T-helper 17 cell (primary cell): Measurements from ENCODE around the gene TRIM23. TPM values are rescaled to one million over a fixed set of nuclear protein-coding genes. Genes with fewer than 3 reads are reported as not detected.
A peak's percentile ranks its signal among the peaks of the same experiment; 100 is the strongest.
"Not testable (repeated sequence)": the region's sequence is repeated elsewhere in the genome, so short reads cannot be mapped to it uniquely, and the experiment has no call there.

Experiments used
- ATAC-seq: fragments of 150-1000 bp; cut with Tn5 transposase; 2 replicates; pipeline ENCODE4 v1.10.0; 2021; ENCODE audit warnings: mild to moderate bottlenecking, moderate library complexity
- DNase-seq, 3 donors: peaks; one replicate each; pipeline versions ENCODE4 v3.0.0 to v3.0.0-alpha.2; 2020 to 2021
- H3K9me3 ChIP-seq: one replicate; pipeline ENCODE4 v1.7.0; 2013; ENCODE audit warnings: low read length, mild to moderate bottlenecking; ENCODE audit not compliant: control insufficient read depth, poor library complexity, severe bottlenecking
- H3K27ac Mint-ChIP-seq: one replicate; pipeline ENCODE4 v1.8.0; 2022; ENCODE audit warnings: mild to moderate bottlenecking, moderate library complexity, mixed read lengths
- H3K27me3 Mint-ChIP-seq: one replicate; pipeline ENCODE4 v1.8.0; 2022; ENCODE audit warnings: mixed read lengths
- H3K36me3 Mint-ChIP-seq: one replicate; pipeline ENCODE4 v1.8.0; 2022; ENCODE audit warnings: low read depth, mixed read lengths
- H3K4me1 Mint-ChIP-seq: one replicate; pipeline ENCODE4 v1.8.0; 2022; ENCODE audit warnings: mild to moderate bottlenecking, mixed read lengths
- H3K4me3 Mint-ChIP-seq: one replicate; pipeline ENCODE4 v1.8.0; 2022; ENCODE audit warnings: mild to moderate bottlenecking, moderate library complexity, mixed read lengths
- total RNA-seq, 4 donors: library from RNA in 2 of 4; stranded (reverse) in 2 of 4; gene quantifications; one replicate each; pipeline ENCODE4 v1.2.3 and lab custom pipeline; 2022 to 2026

The TRIM23 gene
- total RNA-seq, 2 donors from 2014 or later, result 15.2 to 18.4 TPM

- ATAC-seq, DNase-seq, H3K9me3 ChIP-seq, H3K27ac Mint-ChIP-seq, H3K27me3 Mint-ChIP-seq, H3K36me3 Mint-ChIP-seq: not testable (repeated sequence)
- Mint-ChIP-seq H3K4me3 (peak overlapping the region; percentile 98), H3K4me1 (peaks cover 30% of the 10 kb centered on the region)
Measured at GRCh38 chr5:65621961-65622360, 2.2 kb downstream of the TRIM23 start.

DNA sequence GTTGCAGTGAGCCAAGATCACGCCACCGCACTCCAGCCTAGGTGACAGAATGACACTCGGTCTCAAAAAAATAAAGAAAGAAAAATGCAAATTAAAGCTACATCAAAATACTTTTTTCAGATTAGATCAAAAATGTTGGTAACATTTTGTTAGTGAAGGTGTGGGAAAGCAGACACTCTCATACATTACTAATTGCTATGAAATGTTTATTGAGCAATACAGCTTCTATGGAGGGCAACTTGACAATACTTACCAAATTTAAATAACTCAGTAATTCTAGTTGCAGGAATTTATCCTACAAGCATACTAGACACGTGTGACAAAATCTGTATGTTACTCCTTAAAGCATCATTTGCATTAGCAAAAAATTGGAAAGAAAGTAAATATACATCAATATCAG lies 4.1 kb downstream of the TRIM23 start:
- ATAC-seq, result no peak
- H3K36me3 Mint-ChIP-seq, result no peaks in the 10 kb centered on the region
- no peak for DNase-seq
- no peak overlapping the region for H3K4me3 Mint-ChIP-seq
- no peaks in the 10 kb centered on the region for H3K27me3 Mint-ChIP-seq
- no peaks in the 10 kb centered on the region for H3K9me3 ChIP-seq
- H3K4me1 Mint-ChIP-seq, result peaks cover 26% of the 10 kb centered on the region
- no peak overlapping the region for H3K27ac Mint-ChIP-seq

- Mint-ChIP-seq H3K36me3 (peaks cover 19% of the 10 kb centered on the region), H3K27ac (no peak overlapping the region), H3K27me3 (no peaks in the 10 kb centered on the region), H3K4me3 (no peak overlapping the region), H3K4me1 (peaks cover 15% of the 10 kb centered on the region)
- H3K9me3 ChIP-seq, result no peaks in the 10 kb centered on the region
- DNase-seq (no peak), ATAC-seq (no peak)
Measured at GRCh38 chr5:65612298-65612907, 11.7 kb downstream of the TRIM23 start.

GRCh38 chr5:65611524-65611923 lies 12.6 kb downstream of the TRIM23 start:
- no peaks in the 10 kb centered on the region for H3K27me3 Mint-ChIP-seq
- no peak overlapping the region for H3K27ac Mint-ChIP-seq
- H3K9me3 ChIP-seq, result no peaks in the 10 kb centered on the region
- no peak overlapping the region for H3K4me3 Mint-ChIP-seq
- ATAC-seq (no peak), DNase-seq (no peak)
- H3K4me1 Mint-ChIP-seq, result peaks cover 16% of the 10 kb centered on the region
- peaks cover 23% of the 10 kb centered on the region for H3K36me3 Mint-ChIP-seq

DNA sequence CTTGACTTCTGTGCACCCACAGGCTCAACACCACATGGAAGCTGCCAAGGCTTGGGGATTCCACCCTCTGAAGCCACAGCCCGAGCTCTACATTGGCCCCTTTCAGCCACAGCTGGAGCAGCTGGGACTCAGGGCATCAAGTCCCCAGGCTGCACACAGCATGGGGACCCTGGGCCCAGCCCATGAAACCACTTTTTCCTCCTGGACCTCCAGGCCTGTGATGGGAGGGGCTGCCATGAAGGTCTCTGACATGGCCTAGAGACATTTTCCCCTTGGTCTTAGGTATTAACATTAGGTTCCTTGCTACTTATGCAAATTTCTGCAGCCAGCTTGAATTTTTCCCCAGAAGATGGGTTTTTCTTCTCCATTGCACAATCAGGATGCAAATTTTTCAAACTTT lies 22.4 kb downstream of the TRIM23 start:
- H3K4me3 Mint-ChIP-seq, H3K27ac Mint-ChIP-seq, H3K9me3 ChIP-seq, ATAC-seq, DNase-seq, H3K27me3 Mint-ChIP-seq: not testable (repeated sequence)
- Mint-ChIP-seq H3K36me3 (peaks cover 12% of the 10 kb centered on the region), H3K4me1 (peaks cover 10% of the 10 kb centered on the region)

DNA sequence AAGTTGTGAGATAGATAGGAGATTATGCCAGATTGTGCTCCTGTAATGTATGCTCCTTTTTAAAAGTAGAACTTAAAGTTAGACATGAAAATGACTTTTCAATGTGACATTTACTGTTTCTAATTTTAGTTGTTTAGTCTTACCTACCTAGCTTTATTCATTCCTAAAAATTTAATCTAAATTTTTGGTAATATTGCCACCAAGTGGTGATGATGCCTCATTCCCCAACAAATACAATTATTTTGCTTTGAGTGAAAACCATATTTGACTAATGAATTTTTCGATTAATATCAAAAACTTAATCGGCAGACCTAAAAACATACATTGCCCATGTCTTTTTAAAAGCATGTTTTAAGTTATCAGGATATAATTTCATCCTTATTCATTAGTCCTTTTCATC lies 35.4 kb downstream of the TRIM23 start:
- no peak overlapping the region for H3K27ac Mint-ChIP-seq
- ATAC-seq (no peak), DNase-seq (no peak)
- no peaks in the 10 kb centered on the region for H3K27me3 Mint-ChIP-seq
- H3K4me3 Mint-ChIP-seq, result no peak overlapping the region
- peaks cover 4% of the 10 kb centered on the region for H3K4me1 Mint-ChIP-seq
- H3K9me3 ChIP-seq, result no peaks in the 10 kb centered on the region
- peaks cover 11% of the 10 kb centered on the region for H3K36me3 Mint-ChIP-seq

DNA sequence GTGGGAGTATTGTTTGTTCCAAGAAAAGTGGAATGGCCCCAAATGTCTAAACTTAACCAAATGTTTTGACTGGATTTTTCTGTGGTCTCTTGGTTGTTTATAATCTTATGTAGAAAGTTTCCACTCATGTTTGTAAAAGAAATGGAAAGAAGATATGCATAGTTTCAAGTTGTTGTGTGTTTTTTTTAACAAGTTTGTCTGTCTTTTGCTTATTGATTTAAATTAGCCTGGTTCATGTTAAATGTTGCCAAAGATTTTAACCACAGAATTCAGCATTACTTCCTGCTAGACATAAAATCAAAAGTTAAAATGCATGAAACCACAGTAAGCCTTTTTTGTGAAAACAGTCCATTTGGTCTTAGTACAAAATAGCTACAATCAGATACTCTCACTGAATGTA lies 47.0 kb downstream of the TRIM23 start:
- H3K4me3 Mint-ChIP-seq, result no peak overlapping the region
- ATAC-seq, result no peak
- peaks cover 9% of the 10 kb centered on the region for H3K36me3 Mint-ChIP-seq
- DNase-seq, result no peak
- peaks cover 19% of the 10 kb centered on the region for H3K4me1 Mint-ChIP-seq
- no peak overlapping the region for H3K27ac Mint-ChIP-seq
- no peaks in the 10 kb centered on the region for H3K27me3 Mint-ChIP-seq
- no peaks in the 10 kb centered on the region for H3K9me3 ChIP-seq

DNA sequence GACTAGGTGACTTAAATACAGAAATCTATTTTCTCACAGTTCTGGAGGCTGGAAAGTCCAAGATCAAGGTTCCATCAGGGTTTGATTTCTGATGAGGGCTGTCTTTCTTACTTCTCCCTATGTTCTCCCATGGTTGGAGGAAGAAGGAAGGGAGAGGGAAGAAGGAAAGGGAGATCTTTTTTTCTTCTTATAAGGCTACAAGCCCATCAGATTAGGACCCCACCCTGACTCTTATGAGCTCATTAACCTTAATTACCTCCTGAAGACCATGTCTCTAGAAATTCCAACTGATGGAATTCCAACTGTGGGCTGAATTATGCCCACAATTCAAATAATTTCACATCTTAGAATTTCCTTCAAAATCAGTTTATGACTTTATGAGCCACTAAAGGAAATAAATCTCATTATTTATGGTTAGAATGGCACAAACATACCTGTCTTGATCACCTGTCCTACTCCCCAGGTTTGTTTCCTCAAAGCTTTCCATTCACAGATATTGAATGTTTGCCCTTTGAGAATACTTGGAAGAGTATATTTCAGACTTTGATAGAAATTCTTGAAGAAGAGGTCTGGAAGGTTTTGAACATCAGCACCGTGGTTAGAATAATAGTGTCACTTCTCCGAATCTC lies 53.4 kb downstream of the TRIM23 start:
- H3K36me3 Mint-ChIP-seq, result peaks cover 7% of the 10 kb centered on the region
- H3K4me1 Mint-ChIP-seq, result peaks cover 19% of the 10 kb centered on the region
- no peaks in the 10 kb centered on the region for H3K9me3 ChIP-seq
- no peak overlapping the region for H3K27ac Mint-ChIP-seq
- DNase-seq (no peak), ATAC-seq (no peak)
- no peak overlapping the region for H3K4me3 Mint-ChIP-seq
- H3K27me3 Mint-ChIP-seq, result no peaks in the 10 kb centered on the region

GRCh38 chr5:65566505-65566904 lies 57.6 kb downstream of the TRIM23 start:
- peaks cover 3% of the 10 kb centered on the region for H3K36me3 Mint-ChIP-seq
- H3K27me3 Mint-ChIP-seq, result no peaks in the 10 kb centered on the region
- ATAC-seq (no peak), DNase-seq (no peak)
- peaks cover 37% of the 10 kb centered on the region for H3K4me1 Mint-ChIP-seq
- no peaks in the 10 kb centered on the region for H3K9me3 ChIP-seq
- no peak overlapping the region for H3K4me3 Mint-ChIP-seq
- H3K27ac Mint-ChIP-seq, result no peak overlapping the region

- Mint-ChIP-seq H3K27me3 (no peaks in the 10 kb centered on the region), H3K4me1 (peaks cover 37% of the 10 kb centered on the region), H3K4me3 (peak overlapping the region; percentile 100), H3K36me3 (peaks cover 3% of the 10 kb centered on the region), H3K27ac (peak overlapping the region; percentile 100)
- ATAC-seq (no peak), DNase-seq (no peak)
- H3K9me3 ChIP-seq, result no peaks in the 10 kb centered on the region
Measured at GRCh38 chr5:65563777-65564176, 60.4 kb downstream of the TRIM23 start.

- H3K9me3 ChIP-seq, result no peaks in the 10 kb centered on the region
- Mint-ChIP-seq H3K27ac (peak within 1 kb of the TSS; percentile 100), H3K4me3 (peak within 1 kb of the TSS; percentile 100), H3K27me3 (no peaks in the 10 kb centered on the region), H3K4me1 (peaks cover 38% of the 10 kb centered on the region), H3K36me3 (peaks cover 9% of the 10 kb centered on the region)
- ATAC-seq, result peak; percentile 98
- peak; percentile 86 to 91 (median 89) for DNase-seq
Measured at GRCh38 chr5:65562731-65563701, 61.1 kb downstream of the TRIM23 start, which contains the start of the genes CENPK and PPWD1. CENPK (minus strand) TSS chr5:65563168; CDS start chr5:65554907, 8,261 bp downstream. PPWD1 (plus strand) TSS chr5:65563296; CDS start chr5:65563311, 15 bp downstream.

DNA sequence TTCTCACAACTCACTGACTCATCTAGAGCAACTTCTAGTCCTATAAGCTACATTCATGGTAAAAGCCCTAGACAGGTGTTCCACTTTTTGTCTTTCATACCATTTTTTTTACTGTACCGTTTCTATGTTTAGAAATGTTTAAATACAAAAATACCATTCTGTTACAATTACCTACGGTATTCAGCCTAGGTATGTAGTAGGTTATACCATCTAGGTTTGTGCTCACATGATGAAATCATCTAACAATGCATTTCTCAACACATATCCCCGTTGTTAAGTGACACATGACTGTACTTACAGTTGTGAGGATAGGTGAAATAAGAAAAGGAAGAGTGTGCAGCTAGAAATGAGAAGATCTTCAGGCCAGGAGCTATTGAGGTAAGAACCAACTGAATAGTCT lies 67.4 kb downstream of the TRIM23 start:
- H3K27ac Mint-ChIP-seq, result no peak overlapping the region
- H3K4me1 Mint-ChIP-seq, result peaks cover 4% of the 10 kb centered on the region

DNA sequence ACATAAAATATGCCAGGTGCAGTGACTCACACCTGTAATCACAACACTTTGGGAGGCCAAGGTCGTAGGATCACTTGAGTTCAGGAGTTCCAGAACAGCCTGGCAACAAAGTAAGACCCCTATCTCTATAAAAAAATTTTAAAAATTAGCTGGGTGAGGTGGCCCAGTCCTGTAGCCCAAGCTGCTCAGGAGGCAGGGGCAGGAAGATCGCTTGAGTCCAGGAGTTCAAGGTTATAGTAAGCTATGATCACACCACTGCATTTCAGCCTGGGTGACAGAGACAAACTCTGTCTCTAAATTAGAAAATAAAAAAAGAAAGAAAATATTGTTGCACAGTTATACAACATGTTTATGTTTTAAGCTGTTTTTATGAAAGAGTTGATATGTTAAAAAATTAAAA lies 68.0 kb downstream of the TRIM23 start:
- peaks cover 13% of the 10 kb centered on the region for H3K36me3 Mint-ChIP-seq
- no peak overlapping the region for H3K4me3 Mint-ChIP-seq
- ATAC-seq, result no peak
- DNase-seq, result no peak
- H3K27me3 Mint-ChIP-seq, result no peaks in the 10 kb centered on the region
- no peaks in the 10 kb centered on the region for H3K9me3 ChIP-seq
- no peak overlapping the region for H3K27ac Mint-ChIP-seq
- H3K4me1 Mint-ChIP-seq, result peaks cover 4% of the 10 kb centered on the region

More for the DNA sequence above, 67.4 kb downstream of the TRIM23 start:
- no peaks in the 10 kb centered on the region for H3K9me3 ChIP-seq
- no peaks in the 10 kb centered on the region for H3K27me3 Mint-ChIP-seq
- ATAC-seq (no peak), DNase-seq (no peak)
- peaks cover 13% of the 10 kb centered on the region for H3K36me3 Mint-ChIP-seq
- no peak overlapping the region for H3K4me3 Mint-ChIP-seq
